OCI-LY3 (cell line): ENCODE results near the gene MRPS14.

ENCODE experiments used
- H2AFZ ChIP-seq: fragments of 200-600, 300-600 bp; shearing (Covaris generic); 2 replicates; pipeline ENCODE4 v1.6.0; 2014; ENCODE audit warnings: antibody characterized with exemption, low read depth, low read length
- H3K27ac ChIP-seq: fragments of 200-600, 300-600 bp; sonication (generic); 2 replicates; pipeline ENCODE4 v1.5.1; 2014; ENCODE audit warnings: mild to moderate bottlenecking, low read length, moderate library complexity, mixed read lengths
- H3K27me3 ChIP-seq: fragments of 200-600, 300-600 bp; sonication (generic); 2 replicates; pipeline ENCODE4 v1.6.1; 2014; ENCODE audit warnings: low read depth, low read length, mixed read lengths
- H3K36me3 ChIP-seq: fragments of 200-600, 300-600 bp; sonication (generic); replicated peaks from 2 replicates; pipeline ENCODE3; 2014; ENCODE audit warnings: low read depth, low read length, mixed read lengths
- H3K4me1 ChIP-seq: fragments of 300-600, 200-600 bp; sonication (generic); 2 replicates; pipeline ENCODE4 v1.6.1; 2014; ENCODE audit warnings: low read length, mixed read lengths
- H3K4me2 ChIP-seq: fragments of 200-600, 300-600 bp; sonication (generic); 2 replicates; pipeline ENCODE4 v1.6.1; 2014; ENCODE audit warnings: low read length, mixed read lengths
- H3K4me3 ChIP-seq: fragments of 300-600, 200-600 bp; sonication (generic); 2 replicates; pipeline ENCODE4 v1.5.1; 2014; ENCODE audit warnings: antibody characterized with exemption, mild to moderate bottlenecking, low read length, moderate library complexity
- H3K79me2 ChIP-seq: fragments of 300-600, 200-600 bp; shearing (Covaris generic); 2 replicates; pipeline ENCODE4 v1.6.1; 2014; ENCODE audit warnings: mild to moderate bottlenecking, low read length, mixed read lengths
- H3K9ac ChIP-seq: fragments of 300-600, 200-600 bp; shearing (Covaris generic); 2 replicates; pipeline ENCODE4 v1.6.0; 2014; ENCODE audit warnings: mild to moderate bottlenecking, low read length, moderate library complexity
- H3K9me3 ChIP-seq: fragments of 200-600, 300-600 bp; shearing (Covaris generic); 2 replicates; pipeline ENCODE4 v1.6.1; 2014; ENCODE audit warnings: low read length, mixed read lengths; ENCODE audit not compliant: insufficient read depth
- H4K20me1 ChIP-seq: fragments of 200-600, 300-600 bp; sonication (generic); 2 replicates; pipeline ENCODE4 v1.6.1; 2016; ENCODE audit warnings: low read length, mixed read lengths; ENCODE audit not compliant: insufficient read depth
- EZH2phosphoT487 ChIP-seq: fragments of 200-600 bp; shearing (Covaris generic); IDR thresholded peaks from 2 replicates; pipeline ENCODE4 v1.6.1; 2018; ENCODE audit warnings: antibody characterized with exemption, mixed run types, low read depth
- TF ChIP-seq, protein P1 (sequence below): fragments of 200-600, 300-600 bp; sonication (generic); IDR thresholded peaks from 2 replicates; pipeline ENCODE4 v1.5.1; 2014; ENCODE audit warnings: antibody characterized with exemption, low read length, low read depth

The MRPS14 gene

DNA sequence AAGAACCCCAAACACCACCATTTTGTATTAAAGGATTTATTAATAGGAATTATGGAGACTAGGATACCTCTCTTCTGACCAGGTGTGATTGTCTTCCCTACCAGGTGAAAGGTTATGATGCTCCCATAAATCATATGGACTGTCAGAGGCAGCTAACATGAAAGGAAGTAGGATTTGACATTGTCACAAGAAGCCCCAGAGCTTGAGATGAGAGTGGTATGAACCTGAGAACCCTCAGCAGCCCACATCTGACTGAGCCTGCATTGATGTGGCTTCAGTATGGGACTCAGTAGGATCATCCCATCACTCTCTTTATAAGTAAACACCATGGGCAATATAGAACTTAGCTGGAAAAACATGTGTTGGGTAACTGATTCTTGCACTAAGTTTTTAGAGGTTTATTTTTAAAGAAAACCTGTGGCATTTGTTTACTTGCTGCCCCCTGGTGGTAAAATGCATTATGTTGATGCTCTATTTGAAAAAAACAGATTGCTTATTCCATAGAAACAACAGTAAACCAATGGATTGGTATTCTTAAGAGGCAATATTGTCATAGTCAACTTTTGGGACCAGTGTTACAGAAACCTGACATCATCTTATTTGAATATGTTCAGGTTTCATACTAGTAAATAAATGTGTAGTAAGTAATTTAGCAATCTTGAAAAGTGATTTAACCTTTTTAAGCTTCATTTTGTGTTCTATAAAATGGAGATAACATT, 40.1 kb downstream of the MRPS14 start:
- TF ChIP-seq EZH2phosphoT487: no peak
- TF ChIP-seq, protein P1, sequence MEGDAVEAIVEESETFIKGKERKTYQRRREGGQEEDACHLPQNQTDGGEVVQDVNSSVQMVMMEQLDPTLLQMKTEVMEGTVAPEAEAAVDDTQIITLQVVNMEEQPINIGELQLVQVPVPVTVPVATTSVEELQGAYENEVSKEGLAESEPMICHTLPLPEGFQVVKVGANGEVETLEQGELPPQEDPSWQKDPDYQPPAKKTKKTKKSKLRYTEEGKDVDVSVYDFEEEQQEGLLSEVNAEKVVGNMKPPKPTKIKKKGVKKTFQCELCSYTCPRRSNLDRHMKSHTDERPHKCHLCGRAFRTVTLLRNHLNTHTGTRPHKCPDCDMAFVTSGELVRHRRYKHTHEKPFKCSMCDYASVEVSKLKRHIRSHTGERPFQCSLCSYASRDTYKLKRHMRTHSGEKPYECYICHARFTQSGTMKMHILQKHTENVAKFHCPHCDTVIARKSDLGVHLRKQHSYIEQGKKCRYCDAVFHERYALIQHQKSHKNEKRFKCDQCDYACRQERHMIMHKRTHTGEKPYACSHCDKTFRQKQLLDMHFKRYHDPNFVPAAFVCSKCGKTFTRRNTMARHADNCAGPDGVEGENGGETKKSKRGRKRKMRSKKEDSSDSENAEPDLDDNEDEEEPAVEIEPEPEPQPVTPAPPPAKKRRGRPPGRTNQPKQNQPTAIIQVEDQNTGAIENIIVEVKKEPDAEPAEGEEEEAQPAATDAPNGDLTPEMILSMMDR: peak; percentile 93
- Histone ChIP-seq H3K4me3 (no peak overlapping the region), H3K36me3 (peaks cover 11% of the 10 kb centered on the region), H4K20me1 (no peaks in the 10 kb centered on the region), H3K79me2 (no peaks in the 10 kb centered on the region), H3K9me3 (no peaks in the 10 kb centered on the region), H3K9ac (no peak overlapping the region), H2AFZ (no peak overlapping the region), H3K27ac (no peak overlapping the region), H3K4me2 (no peak overlapping the region), H3K27me3 (no peaks in the 10 kb centered on the region), H3K4me1 (peaks cover 6% of the 10 kb centered on the region)

GRCh38 chr1:174976436-174977108, 46.7 kb downstream of the MRPS14 start:
- no peak overlapping the region for H3K27ac ChIP-seq
- H3K27me3 ChIP-seq: no peaks in the 10 kb centered on the region
- H3K9me3 ChIP-seq: no peaks in the 10 kb centered on the region
- H3K79me2 ChIP-seq: no peaks in the 10 kb centered on the region
- H3K9ac ChIP-seq: no peak overlapping the region
- H3K36me3 ChIP-seq: peaks cover 4% of the 10 kb centered on the region
- no peak overlapping the region for H2AFZ ChIP-seq
- no peak for TF ChIP-seq EZH2phosphoT487
- TF ChIP-seq, protein P1: no peak
- H3K4me1 ChIP-seq: peaks cover 30% of the 10 kb centered on the region
- peak overlapping the region; percentile 51 for H3K4me2 ChIP-seq
- 0 out of 2 replicates have a peak, but pooled peaks cover 2% of the 10 kb centered on the region for H4K20me1 ChIP-seq
- no peak overlapping the region for H3K4me3 ChIP-seq

DNA sequence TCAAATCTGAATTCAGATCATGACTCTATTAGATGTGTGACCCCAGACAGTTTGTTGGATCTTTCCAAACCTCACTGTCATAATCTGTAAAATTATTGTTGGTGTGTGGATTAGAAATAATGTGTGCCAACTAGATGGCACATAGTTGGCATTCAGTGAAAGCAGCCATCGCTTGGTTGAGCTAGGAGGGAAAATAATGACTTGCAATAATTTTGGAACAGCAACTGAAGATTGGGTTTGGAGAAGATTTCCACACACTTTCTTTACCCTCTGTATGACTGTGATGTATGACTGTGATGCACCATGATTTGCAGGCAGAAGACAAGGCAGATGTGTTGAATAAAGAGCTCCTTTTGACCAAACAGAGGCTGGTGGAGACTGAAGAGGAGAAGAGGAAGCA, 47.5 kb downstream of the MRPS14 start:
- H3K36me3 ChIP-seq: peaks cover 4% of the 10 kb centered on the region
- H3K4me2 ChIP-seq: no peak overlapping the region
- H4K20me1 ChIP-seq: 0 out of 2 replicates have a peak, but pooled peaks cover 2% of the 10 kb centered on the region
- no peak for TF ChIP-seq EZH2phosphoT487
- TF ChIP-seq, protein P1: no peak
- H2AFZ ChIP-seq: no peak overlapping the region
- peaks cover 34% of the 10 kb centered on the region for H3K4me1 ChIP-seq
- H3K27ac ChIP-seq: no peak overlapping the region
- H3K27me3 ChIP-seq: no peaks in the 10 kb centered on the region
- H3K9me3 ChIP-seq: no peaks in the 10 kb centered on the region
- no peak overlapping the region for H3K9ac ChIP-seq
- no peaks in the 10 kb centered on the region for H3K79me2 ChIP-seq
- no peak overlapping the region for H3K4me3 ChIP-seq

DNA sequence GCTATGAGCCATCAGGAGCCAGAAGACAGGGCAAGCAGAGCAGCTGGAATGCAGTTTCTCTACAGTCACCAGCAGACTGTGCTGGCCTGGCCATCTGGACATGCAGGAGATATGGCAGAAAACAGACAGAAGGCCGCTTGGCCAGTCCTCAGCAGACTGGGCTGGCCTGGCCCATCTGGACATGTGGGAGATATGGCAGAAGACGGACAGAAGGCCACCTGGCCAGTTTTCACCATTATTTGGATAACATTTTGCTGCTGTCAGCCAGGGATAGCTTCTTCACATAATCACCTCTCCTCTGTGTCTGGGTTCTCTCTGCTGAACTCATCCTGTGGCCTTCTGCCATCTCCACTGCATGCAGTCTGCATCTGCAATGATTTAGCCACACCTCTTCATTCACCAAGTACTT, 48.5 kb downstream of the MRPS14 start:
- Histone ChIP-seq H3K9me3 (no peaks in the 10 kb centered on the region), H3K79me2 (no peaks in the 10 kb centered on the region), H3K4me3 (no peak overlapping the region), H3K9ac (no peak overlapping the region), H4K20me1 (0 out of 2 replicates have a peak, but pooled peaks cover 2% of the 10 kb centered on the region), H3K27ac (no peak overlapping the region), H3K4me2 (no peak overlapping the region), H3K27me3 (no peaks in the 10 kb centered on the region), H3K4me1 (peaks cover 29% of the 10 kb centered on the region), H3K36me3 (peaks cover 5% of the 10 kb centered on the region), H2AFZ (no peak overlapping the region)
- TF ChIP-seq, protein P1: no peak
- no peak for TF ChIP-seq EZH2phosphoT487
